ENCODE measurements around the gene PTPRJ. TPM values are rescaled to one million over a fixed set of nuclear protein-coding genes. Genes with fewer than 3 reads are reported as not detected.
A peak's percentile ranks its signal among the peaks of the same experiment; 100 is the strongest.

PTPRJ gene
- total and polyA plus RNA-seq, 2 of the 4 experiments (the other 2 are of a cell fraction), result 5.6 to 14.9 TPM

- POLR2A ChIA-PET (ENCODE audit: unreplicated experiment), result no interaction called here
- H3K79me1 ChIP-seq (ENCODE audit: low read depth in 1 of 2, low read length in 2 of 2), result peaks cover 41 to 73% of the 10 kb centered on the region in 2 experiments
- WGBS, 2 experiments (ENCODE audit: extremely low coverage in 2 of 2, insufficient read length in 1 of 2), result 60% methylated on average over 6 of the region's 12 CpGs; no CpG with 5 or more reads in 1 of the 2 experiments
Measured at GRCh38 chr11:48095779-48096470, 115.6 kb downstream of the PTPRJ start.

More at GRCh38 chr11:48095779-48096470, 115.6 kb downstream of the PTPRJ start:
- Histone ChIP-seq H4K8ac (ENCODE audit: low read depth in 2 of 2, low read length in 2 of 2) (no peak overlapping the region), H3K4me3 (ENCODE audit: insufficient read depth, low read depth, low read length) (no peak overlapping the region), H3K27me3 (ENCODE audit: control insufficient read depth, insufficient read depth, low read length) (no peaks in the 10 kb centered on the region), H2BK20ac (ENCODE audit: low read depth, low read length) (no peak overlapping the region), H3K14ac (replicated peaks; ENCODE audit: low read depth, low read length) (no peak overlapping the region; the same call in 1 of the 2 replicates), H4K20me1 (ENCODE audit: insufficient read depth, low read length) (peaks cover 40% of the 10 kb centered on the region), H2BK5ac (ENCODE audit: low read depth, low read length, poor library complexity, severe bottlenecking) (no peak overlapping the region), H2AK9ac (replicated peaks; ENCODE audit: low read depth, low read length, poor library complexity) (no peak overlapping the region), H3K9me3 (ENCODE audit: control insufficient read depth, insufficient read depth, low read length) (no peaks in the 10 kb centered on the region), H3K36me3 (ENCODE audit: control insufficient read depth, insufficient read depth, low read length) (no peaks in the 10 kb centered on the region), H3K9ac (ENCODE audit: low read depth, low read length) (no peak overlapping the region), H2AK5ac (ENCODE audit: low read depth, low read length) (peak overlapping the region; percentile 58; the same call in 1 of the 2 replicates), H3K4me2 (ENCODE audit: low read depth, low read length) (no peak overlapping the region), H2BK15ac (ENCODE audit: low read depth, low read length) (no peak overlapping the region), H2AFZ (replicated peaks; ENCODE audit: low read length, poor library complexity) (no peak overlapping the region), H2BK120ac (ENCODE audit: low read depth, low read length) (no peak overlapping the region), H3K56ac (ENCODE audit: extremely low read depth, insufficient read depth, low read length) (no peak overlapping the region), H3K4ac (ENCODE audit: low read depth, low read length) (no peak overlapping the region), H3K27ac (ENCODE audit: insufficient read depth, low read length) (no peak overlapping the region), H3K18ac (ENCODE audit: low read depth, low read length) (no peak overlapping the region), H4K5ac (ENCODE audit: low read depth, low read length) (no peak overlapping the region), H3K4me1 (ENCODE audit: control insufficient read depth, insufficient read depth, low read length) (peaks cover 4% of the 10 kb centered on the region; the same call in 1 of the 2 replicates), H3K23ac (ENCODE audit: low read depth, low read length) (no peak overlapping the region), H4K91ac (ENCODE audit: insufficient read depth, low read depth, low read length) (no peak overlapping the region), H3K9me1 (ENCODE audit: insufficient read depth, low read length) (peaks cover 18% of the 10 kb centered on the region)
- in situ Hi-C loops (cut with MboI; ENCODE audit: low sequenced_read_pairs) (no loop called here), dilution Hi-C loops (cut with HindIII; ENCODE audit: low sequenced_read_pairs, unreplicated experiment) (no loop called here), intact Hi-C loops (cut with micrococcal nuclease) (no loop called here)
- CTCF ChIA-PET, result interaction anchor here (1.2 to 1.8 kb wide), 2 partner anchors 13 to 162 kb away, joined by 4 to 5 read pairs; no protein-coding TSS in a partner anchor
- TF ChIP-seq RFX5 (IDR thresholded peaks at IDR 0.05; ENCODE audit: low read depth, low read length) (no peak), MAZ (IDR thresholded peaks at IDR 0.05; ENCODE audit: borderline replicate concordance, low read depth, low read length) (no peak), MAFK (IDR thresholded peaks at IDR 0.05; ENCODE audit: low read depth, low read length) (no peak), NFE2L2 (IDR thresholded peaks at IDR 0.05; ENCODE audit: low read depth, low read length) (no peak), CTCF (conservative IDR thresholded peaks at IDR 0.05; ENCODE audit: low read depth, low read length) (no peak), RCOR1 (IDR thresholded peaks at IDR 0.05; ENCODE audit: insufficient replicate concordance, low read length) (no peak), POLR2A (IDR thresholded peaks at IDR 0.05; ENCODE audit: low read depth, low read length) (no peak), SMC3 (IDR thresholded peaks at IDR 0.05; ENCODE audit: low read depth, low read length) (no peak), MXI1 (IDR thresholded peaks at IDR 0.05; ENCODE audit: borderline replicate concordance, low read depth, low read length) (no peak), RAD21 (IDR thresholded peaks at IDR 0.05; ENCODE audit: low read length) (no peak), BHLHE40 (IDR thresholded peaks at IDR 0.05; ENCODE audit: low read depth, low read length) (no peak), CEBPB (IDR thresholded peaks at IDR 0.05; ENCODE audit: low read depth, low read length) (no peak), CHD1 (IDR thresholded peaks at IDR 0.05; ENCODE audit: low read depth, low read length) (no peak), FOS (IDR thresholded peaks at IDR 0.05; ENCODE audit: low read depth, low read length) (no peak)
- TF ChIP-seq, protein P1, sequence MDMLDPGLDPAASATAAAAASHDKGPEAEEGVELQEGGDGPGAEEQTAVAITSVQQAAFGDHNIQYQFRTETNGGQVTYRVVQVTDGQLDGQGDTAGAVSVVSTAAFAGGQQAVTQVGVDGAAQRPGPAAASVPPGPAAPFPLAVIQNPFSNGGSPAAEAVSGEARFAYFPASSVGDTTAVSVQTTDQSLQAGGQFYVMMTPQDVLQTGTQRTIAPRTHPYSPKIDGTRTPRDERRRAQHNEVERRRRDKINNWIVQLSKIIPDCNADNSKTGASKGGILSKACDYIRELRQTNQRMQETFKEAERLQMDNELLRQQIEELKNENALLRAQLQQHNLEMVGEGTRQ (IDR thresholded peaks at IDR 0.05; ENCODE audit: low read depth, low read length), result no peak
- TF ChIP-seq, protein P2, sequence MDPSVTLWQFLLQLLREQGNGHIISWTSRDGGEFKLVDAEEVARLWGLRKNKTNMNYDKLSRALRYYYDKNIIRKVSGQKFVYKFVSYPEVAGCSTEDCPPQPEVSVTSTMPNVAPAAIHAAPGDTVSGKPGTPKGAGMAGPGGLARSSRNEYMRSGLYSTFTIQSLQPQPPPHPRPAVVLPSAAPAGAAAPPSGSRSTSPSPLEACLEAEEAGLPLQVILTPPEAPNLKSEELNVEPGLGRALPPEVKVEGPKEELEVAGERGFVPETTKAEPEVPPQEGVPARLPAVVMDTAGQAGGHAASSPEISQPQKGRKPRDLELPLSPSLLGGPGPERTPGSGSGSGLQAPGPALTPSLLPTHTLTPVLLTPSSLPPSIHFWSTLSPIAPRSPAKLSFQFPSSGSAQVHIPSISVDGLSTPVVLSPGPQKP (IDR thresholded peaks at IDR 0.05; ENCODE audit: borderline replicate concordance, low read depth, low read length), result no peak
- no peak for DNase-seq
- ATAC-seq (ENCODE audit: low read depth), result no peak
- no TSS peak for BruUV-seq (replicated peaks)
